ENCODE results near the gene RUFY1. TPM values are rescaled to one million over a fixed set of nuclear protein-coding genes. Genes with fewer than 3 reads are reported as not detected.

RUFY1 gene
- total RNA-seq, 1 donor, result 53.0 TPM

DNA sequence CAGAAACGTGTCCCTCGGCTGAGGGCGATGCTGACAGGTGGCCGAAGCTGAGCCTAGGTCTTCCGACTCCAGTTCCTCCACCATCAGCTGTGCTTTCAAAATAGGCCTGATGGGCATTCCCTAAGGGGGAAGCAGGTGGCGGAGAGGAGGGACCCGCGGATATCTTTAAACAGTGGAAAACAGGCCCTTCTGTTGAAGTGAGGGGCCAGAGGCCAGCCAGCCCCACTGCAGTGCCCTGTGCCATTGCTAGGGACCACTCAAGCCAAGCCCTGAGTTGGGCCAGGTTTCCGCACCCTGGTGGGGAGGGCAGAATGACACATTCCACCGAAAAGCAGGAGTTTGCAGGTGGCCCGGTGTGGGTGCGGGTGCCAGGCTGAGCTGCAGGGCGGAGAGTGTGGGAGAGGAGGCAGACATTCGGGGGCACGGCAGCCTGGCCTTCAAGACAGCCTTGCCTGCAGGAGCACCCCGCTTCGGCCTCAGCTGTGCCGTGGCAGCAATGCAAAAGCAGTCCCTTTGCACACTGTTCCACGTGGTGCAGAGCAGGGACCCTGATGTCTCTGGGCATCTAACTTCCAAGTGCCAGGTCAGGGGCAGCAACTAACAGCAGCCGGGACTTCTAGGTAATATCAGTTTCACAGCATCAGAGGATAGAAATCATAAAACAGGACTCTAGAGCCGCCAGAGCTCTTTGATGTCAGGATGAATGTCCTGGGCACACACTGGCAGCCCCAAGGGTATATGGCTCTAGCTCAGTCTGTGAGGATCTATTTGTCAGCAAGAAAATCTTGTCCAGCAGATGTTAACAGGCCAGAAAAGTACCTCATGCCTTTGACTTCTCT is 55.9 kb downstream of the RUFY1 start:
- no peak overlapping the region for H3K4me3 ChIP-seq (ENCODE audit: low read depth, low read length)
- no peak for DNase-seq (ENCODE audit: low read depth)
- TF ChIP-seq, protein P1, sequence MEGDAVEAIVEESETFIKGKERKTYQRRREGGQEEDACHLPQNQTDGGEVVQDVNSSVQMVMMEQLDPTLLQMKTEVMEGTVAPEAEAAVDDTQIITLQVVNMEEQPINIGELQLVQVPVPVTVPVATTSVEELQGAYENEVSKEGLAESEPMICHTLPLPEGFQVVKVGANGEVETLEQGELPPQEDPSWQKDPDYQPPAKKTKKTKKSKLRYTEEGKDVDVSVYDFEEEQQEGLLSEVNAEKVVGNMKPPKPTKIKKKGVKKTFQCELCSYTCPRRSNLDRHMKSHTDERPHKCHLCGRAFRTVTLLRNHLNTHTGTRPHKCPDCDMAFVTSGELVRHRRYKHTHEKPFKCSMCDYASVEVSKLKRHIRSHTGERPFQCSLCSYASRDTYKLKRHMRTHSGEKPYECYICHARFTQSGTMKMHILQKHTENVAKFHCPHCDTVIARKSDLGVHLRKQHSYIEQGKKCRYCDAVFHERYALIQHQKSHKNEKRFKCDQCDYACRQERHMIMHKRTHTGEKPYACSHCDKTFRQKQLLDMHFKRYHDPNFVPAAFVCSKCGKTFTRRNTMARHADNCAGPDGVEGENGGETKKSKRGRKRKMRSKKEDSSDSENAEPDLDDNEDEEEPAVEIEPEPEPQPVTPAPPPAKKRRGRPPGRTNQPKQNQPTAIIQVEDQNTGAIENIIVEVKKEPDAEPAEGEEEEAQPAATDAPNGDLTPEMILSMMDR (IDR thresholded peaks at IDR 0.05; ENCODE audit: insufficient read depth, low read length), result no peak

DNA sequence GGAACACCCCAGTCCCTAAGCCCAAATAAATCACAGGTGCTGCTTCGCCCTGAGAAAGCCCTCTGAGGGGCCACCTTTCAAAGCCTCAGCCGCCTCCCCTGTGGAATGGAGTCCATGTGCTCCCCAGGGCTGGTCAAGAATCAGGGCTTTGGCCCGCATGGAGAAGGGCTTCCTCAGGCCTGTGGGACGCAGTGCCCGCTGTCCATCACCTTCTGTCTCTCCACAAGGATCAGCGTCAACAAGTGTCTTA is 56.5 kb downstream of the RUFY1 start:
- H3K4me3 ChIP-seq (ENCODE audit: low read depth, low read length), result no peak overlapping the region
- DNase-seq (ENCODE audit: low read depth), result no peak
- TF ChIP-seq, protein P1 (IDR thresholded peaks at IDR 0.05; ENCODE audit: insufficient read depth, low read length), result no peak

DNA sequence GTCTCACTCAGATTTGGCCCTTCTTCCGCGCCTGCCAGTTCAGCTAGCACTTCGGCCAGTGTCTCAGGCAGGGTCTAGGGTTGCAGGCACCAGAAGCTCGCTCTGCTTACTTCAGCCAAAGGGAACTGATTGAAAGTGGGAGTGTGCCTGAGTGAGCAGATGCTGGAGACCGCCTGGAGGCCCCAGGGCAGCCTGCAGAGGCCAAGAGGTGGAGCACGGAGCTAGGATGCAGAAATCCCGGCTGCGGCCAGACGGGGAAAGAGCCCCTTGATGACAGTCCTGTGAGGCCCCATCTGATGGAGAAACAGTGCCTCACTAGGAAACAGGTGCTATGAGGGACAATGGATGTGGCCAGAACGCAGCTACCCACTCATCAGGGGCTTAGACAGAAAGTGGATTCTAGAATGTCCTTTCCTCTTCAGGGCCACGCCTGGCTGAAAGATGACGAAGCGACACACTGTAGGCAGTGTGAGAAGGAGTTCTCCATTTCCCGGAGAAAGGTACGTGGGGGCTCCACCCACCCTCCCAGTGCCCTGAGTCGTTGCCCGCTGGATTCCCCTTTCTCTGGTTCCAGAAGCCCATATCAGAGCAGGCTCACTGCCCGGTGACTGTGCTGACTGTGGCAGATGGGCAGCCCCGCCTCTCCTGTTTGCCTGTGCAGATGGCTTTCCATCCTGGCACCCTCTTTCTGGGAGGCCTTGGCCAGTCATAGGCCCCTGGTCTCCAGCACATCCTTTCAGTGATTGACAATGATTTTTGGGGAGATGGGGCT is 57.0 kb downstream of the RUFY1 start:
- TF ChIP-seq, protein P1 (IDR thresholded peaks at IDR 0.05; ENCODE audit: insufficient read depth, low read length), result no peak
- no peak overlapping the region for H3K4me3 ChIP-seq (ENCODE audit: low read depth, low read length)
- DNase-seq (ENCODE audit: low read depth), result peak; percentile 28

DNA sequence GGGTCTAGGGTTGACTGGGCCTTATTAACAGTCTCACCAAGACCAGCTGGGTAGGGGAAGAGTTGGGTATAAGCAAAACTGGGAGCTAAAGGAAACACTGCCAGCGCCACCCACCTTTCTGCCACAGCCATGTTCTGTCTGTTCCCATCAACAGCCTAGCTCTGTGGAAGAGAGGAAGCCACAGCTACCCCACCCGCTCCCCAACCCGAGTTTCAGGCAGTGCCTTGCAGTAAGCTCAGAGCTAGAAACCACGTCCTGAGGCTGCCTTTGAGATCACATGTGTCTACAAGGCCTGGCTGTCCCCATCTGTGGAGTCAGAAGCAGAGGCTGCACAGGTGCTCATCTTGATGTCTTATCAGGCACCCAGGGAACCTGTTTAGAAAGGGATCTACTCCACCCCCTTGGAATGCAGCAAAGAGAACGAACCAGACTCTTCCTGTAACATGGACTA is 57.8 kb downstream of the RUFY1 start:
- H3K4me3 ChIP-seq (ENCODE audit: low read depth, low read length), result no peak overlapping the region
- DNase-seq (ENCODE audit: low read depth), result peak; percentile 32
- TF ChIP-seq, protein P1 (IDR thresholded peaks at IDR 0.05; ENCODE audit: insufficient read depth, low read length), result no peak

DNA sequence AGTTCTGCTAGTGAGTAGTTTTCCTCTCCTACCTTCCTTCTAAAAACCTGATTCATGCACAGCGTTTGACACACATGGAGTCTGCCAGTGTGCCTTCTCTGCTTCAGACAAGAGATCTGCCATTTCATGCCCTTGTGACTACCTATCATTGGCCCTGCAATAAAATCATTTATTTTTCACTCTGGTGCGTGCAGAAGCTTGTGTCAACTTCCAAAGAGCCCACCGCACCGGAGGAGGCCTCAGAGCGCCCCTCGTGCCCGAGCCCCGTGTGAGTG is 59.4 kb downstream of the RUFY1 start:
- TF ChIP-seq, protein P1 (IDR thresholded peaks at IDR 0.05; ENCODE audit: insufficient read depth, low read length), result no peak
- H3K4me3 ChIP-seq (ENCODE audit: low read depth, low read length), result no peak overlapping the region
- no peak for DNase-seq (ENCODE audit: low read depth)

DNA sequence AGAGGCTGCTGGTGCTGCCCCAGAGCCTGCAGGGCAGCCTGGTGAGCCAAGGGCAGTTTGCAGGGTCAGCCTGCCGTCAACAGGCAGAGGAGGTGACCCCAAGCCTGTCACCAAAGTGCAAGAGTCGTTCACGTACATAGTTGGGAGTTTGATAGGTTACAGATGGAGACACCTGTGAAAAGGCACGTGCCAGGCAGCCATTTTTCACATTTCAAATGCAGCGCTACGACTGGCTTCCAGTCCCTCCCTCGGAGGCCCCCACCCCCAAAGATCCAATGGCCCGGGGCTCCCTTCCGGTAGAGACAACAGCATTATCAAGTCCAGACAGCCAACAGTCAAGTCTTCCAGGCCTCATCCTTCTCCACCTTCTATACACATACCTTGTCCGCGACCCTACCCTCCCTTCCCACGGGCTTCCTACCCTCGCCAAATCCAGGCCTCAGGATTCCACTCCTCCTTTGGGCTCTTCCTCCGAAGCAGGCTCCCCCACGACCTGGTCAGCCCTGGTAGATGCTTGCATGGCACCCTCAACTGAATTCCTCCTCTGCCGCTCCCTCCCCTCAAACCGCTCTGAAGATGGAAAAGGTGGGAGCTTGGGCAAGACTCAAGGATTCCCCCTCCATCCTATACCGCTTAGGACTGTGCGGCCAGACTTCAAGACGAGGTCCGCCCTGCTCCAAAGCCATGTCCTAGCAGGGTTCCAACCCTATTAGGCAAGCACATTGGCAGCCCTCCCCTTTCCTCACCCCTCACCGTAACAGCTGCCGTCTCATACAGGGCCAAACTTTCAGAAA is 60.0 kb downstream of the RUFY1 start:
- TF ChIP-seq, protein P1 (IDR thresholded peaks at IDR 0.05; ENCODE audit: insufficient read depth, low read length), result no peak
- no peak overlapping the region for H3K4me3 ChIP-seq (ENCODE audit: low read depth, low read length)
- DNase-seq (ENCODE audit: low read depth), result no peak
